ENCODE data around the gene AP1M2. TPM values are rescaled to one million over a fixed set of nuclear protein-coding genes. Genes with fewer than 3 reads are reported as not detected.

Gene AP1M2
- total RNA-seq, 1 experiment from 2014 or later: 2.5 TPM

GRCh38 chr19:10550336-10550735, 36.8 kb downstream of the AP1M2 start:
- TF ChIP-seq CTCF (conservative IDR thresholded peaks at IDR 0.05; ENCODE audit: low read depth, low read length) (no peak), EZH2 (IDR thresholded peaks at IDR 0.05; ENCODE audit: borderline replicate concordance, low read depth, low read length, poor library complexity, severe bottlenecking) (no peak)
- peaks cover 57% of the 10 kb centered on the region for H3K36me3 ChIP-seq (ENCODE audit: insufficient read depth, low read length, poor library complexity, severe bottlenecking)
- H3K4me3 ChIP-seq (ENCODE audit: low read depth, low read length, poor library complexity, severe bottlenecking): no peak overlapping the region
- H3K27me3 ChIP-seq (replicated peaks; ENCODE audit: insufficient read depth, low read depth, low read length, poor library complexity): no peaks in the 10 kb centered on the region
- CTCF ChIA-PET: no interaction called here
- intact Hi-C loops (cut with micrococcal nuclease; ENCODE audit: unreplicated experiment): no loop called here
- BruUV-seq (replicated peaks): no TSS peak
- no peaks in the 10 kb centered on the region for H3K4me1 ChIP-seq (ENCODE audit: insufficient read depth, low read length, poor library complexity, severe bottlenecking)
- no peak overlapping the region for H3K27ac ChIP-seq (ENCODE audit: low read depth, low read length, poor library complexity, severe bottlenecking)
- no peaks in the 10 kb centered on the region for H3K9me3 ChIP-seq (ENCODE audit: low read depth, low read length, poor library complexity, severe bottlenecking)
- DNase-seq (ENCODE audit: low spot score): no peak
- POLR2A ChIA-PET (ENCODE audit: low non-redundant PET): no interaction called here

- ChIA-PET CTCF (no interaction called here), POLR2A (ENCODE audit: low non-redundant PET) (no interaction called here)
- H3K9me3 ChIP-seq (ENCODE audit: low read depth, low read length, poor library complexity, severe bottlenecking): no peaks in the 10 kb centered on the region
- H3K27me3 ChIP-seq (replicated peaks; ENCODE audit: insufficient read depth, low read depth, low read length, poor library complexity): no peaks in the 10 kb centered on the region
- peaks cover 51% of the 10 kb centered on the region for H3K36me3 ChIP-seq (ENCODE audit: insufficient read depth, low read length, poor library complexity, severe bottlenecking)
- no peak for DNase-seq (ENCODE audit: low spot score)
- H3K4me1 ChIP-seq (ENCODE audit: insufficient read depth, low read length, poor library complexity, severe bottlenecking): peaks cover 5% of the 10 kb centered on the region
- no peak for TF ChIP-seq EZH2 (IDR thresholded peaks at IDR 0.05; ENCODE audit: borderline replicate concordance, low read depth, low read length, poor library complexity, severe bottlenecking)
- TF ChIP-seq CTCF (conservative IDR thresholded peaks at IDR 0.05; ENCODE audit: low read depth, low read length): no peak
- no TSS peak for BruUV-seq (replicated peaks)
- no peak overlapping the region for H3K27ac ChIP-seq (ENCODE audit: low read depth, low read length, poor library complexity, severe bottlenecking)
- intact Hi-C loops (cut with micrococcal nuclease; ENCODE audit: unreplicated experiment): no loop called here
- H3K4me3 ChIP-seq (ENCODE audit: low read depth, low read length, poor library complexity, severe bottlenecking): no peak overlapping the region
These were observed 37.4 kb downstream of the AP1M2 start for GRCh38 chr19:10549733-10550132.

- H3K4me1 ChIP-seq (ENCODE audit: insufficient read depth, low read length, poor library complexity, severe bottlenecking): peaks cover 8% of the 10 kb centered on the region
- no peak overlapping the region for H3K4me3 ChIP-seq (ENCODE audit: low read depth, low read length, poor library complexity, severe bottlenecking)
- intact Hi-C loops (cut with micrococcal nuclease; ENCODE audit: unreplicated experiment): no loop called here
- peaks cover 43% of the 10 kb centered on the region for H3K36me3 ChIP-seq (ENCODE audit: insufficient read depth, low read length, poor library complexity, severe bottlenecking)
- no peaks in the 10 kb centered on the region for H3K9me3 ChIP-seq (ENCODE audit: low read depth, low read length, poor library complexity, severe bottlenecking)
- no peak for DNase-seq (ENCODE audit: low spot score)
- no peaks in the 10 kb centered on the region for H3K27me3 ChIP-seq (replicated peaks; ENCODE audit: insufficient read depth, low read depth, low read length, poor library complexity)
- POLR2A ChIA-PET (ENCODE audit: low non-redundant PET): no interaction called here
- H3K27ac ChIP-seq (ENCODE audit: low read depth, low read length, poor library complexity, severe bottlenecking): no peak overlapping the region
- BruUV-seq (replicated peaks): no TSS peak
- no peak for TF ChIP-seq EZH2 (IDR thresholded peaks at IDR 0.05; ENCODE audit: borderline replicate concordance, low read depth, low read length, poor library complexity, severe bottlenecking)
- no peak for TF ChIP-seq CTCF (conservative IDR thresholded peaks at IDR 0.05; ENCODE audit: low read depth, low read length)
- CTCF ChIA-PET: no interaction called here
These were observed 38.3 kb downstream of the AP1M2 start for GRCh38 chr19:10548746-10549276.
